GM18508 (cell line): ENCODE measurements around the gene RANBP3.
"Not testable (repeated sequence)": the region's sequence is repeated elsewhere in the genome, so short reads cannot be mapped to it uniquely, and the experiment has no call there.

ENCODE experiments used
- ATAC-seq: cut with Tn5 transposase; IDR thresholded peaks from one replicate; pipeline ENCODE4 v1.9.1; 2021; ENCODE audit warnings: moderate number of reproducible peaks; ENCODE audit not compliant: insufficient read depth, unreplicated experiment

Gene RANBP3

DNA sequence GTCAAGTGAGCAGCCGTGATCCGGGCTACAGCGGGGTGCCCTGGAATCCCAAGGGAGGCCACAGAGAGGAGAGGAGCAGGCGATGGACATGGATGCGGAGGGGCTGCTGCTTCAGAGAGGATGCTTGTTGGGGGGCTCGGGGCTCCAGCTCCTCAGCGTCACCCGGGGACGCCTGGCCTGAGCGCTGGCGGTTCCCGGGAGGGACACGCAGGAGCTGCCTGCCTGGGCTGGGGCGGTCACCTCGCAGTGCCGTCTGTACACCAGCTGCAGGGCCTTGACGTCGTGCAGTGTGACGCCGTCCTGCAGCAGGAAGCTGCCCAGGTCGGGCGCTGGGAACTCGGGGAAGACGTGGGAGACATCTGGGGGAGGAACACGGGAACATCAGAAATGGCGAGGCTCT is 29.9 kb upstream of the RANBP3 start:
- no peak for ATAC-seq

GRCh38 chr19:6006896-6007295 is 29.0 kb upstream of the RANBP3 start:
- no peak for ATAC-seq

DNA sequence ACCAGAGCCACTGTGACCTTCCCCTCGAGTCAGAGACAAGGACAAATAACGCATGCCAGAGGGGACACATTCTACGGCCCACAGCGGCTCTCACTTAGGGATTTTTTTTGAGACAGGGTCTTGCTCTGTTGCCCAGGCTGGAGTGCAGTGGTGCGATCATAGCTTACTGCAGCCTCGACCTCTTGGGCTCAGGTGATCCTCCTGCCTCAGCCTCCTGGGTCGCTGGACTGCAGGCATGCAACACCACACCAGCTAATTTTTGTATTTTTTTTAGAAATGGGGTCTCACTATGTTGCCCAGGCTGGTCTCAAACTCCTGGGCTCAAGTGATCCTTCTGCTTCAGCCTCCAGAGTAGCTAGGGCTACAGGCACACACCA is 28.1 kb upstream of the RANBP3 start:
- ATAC-seq: not testable (repeated sequence)

DNA sequence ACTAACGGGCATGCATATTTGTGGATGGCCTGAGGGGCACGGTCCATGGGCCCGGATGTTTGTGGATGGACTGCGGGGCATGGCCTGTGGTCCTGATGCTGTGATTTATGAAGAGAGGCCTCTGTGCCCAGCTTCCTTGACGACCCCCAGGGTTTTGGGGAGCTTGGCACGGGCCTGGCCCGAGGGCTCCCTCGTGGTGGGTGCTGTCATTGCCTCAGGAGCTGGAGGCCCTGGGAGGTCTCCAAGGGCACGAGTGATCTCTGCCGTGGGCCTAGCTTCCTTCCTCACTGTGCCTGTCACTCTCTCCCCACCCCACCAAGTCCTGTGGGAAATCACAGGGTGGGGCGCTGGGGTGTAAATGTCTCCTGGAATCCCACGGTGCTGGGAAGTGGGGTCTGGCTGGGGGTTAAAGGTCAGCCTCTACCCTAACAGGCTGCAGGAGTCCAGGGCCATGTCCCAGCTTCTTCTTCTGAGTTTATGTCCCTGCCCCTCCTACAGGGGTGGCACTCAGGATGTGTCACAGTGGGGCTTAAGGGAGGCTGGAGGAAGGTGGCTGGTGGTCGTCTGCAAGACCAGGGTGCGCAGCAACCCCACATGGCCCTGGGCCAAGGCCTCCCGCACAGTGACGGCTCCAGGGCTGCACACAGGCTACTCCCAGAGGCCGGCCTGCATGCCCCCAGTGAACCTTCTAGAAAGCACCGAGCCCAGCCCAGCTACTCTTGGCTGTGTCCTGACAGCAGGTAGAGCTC is 27.6 kb upstream of the RANBP3 start:
- no peak for ATAC-seq

GRCh38 chr19:6003976-6004375 is 26.0 kb upstream of the RANBP3 start:
- ATAC-seq: no peak

DNA sequence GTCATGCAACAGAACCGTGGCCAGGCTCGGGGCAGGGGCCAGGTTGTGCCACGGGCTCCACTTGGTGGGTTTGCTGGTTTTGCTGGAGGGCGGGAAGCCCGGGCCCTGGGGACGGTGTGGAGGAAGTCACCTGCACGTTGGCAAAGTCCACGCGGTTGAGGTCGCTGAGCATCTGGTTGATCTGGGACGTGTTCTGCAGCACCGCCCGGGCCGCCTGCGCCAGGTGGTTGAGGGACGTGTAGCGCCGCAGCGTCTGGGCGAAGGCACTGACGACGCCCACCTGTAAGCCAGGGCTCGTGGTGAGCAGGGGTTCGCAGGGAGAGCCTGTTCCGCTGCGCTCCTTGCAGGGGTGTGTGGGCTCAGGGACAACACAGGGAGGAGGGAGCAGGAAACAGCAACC is 24.7 kb upstream of the RANBP3 start:
- ATAC-seq: no peak

GRCh38 chr19:6000228-6000847 is 22.4 kb upstream of the RANBP3 start:
- no peak for ATAC-seq

- no peak for ATAC-seq
Observed at GRCh38 chr19:5999693-6000092, 21.8 kb upstream of the RANBP3 start.

GRCh38 chr19:5997371-5997770 is 19.4 kb upstream of the RANBP3 start:
- ATAC-seq: no peak

DNA sequence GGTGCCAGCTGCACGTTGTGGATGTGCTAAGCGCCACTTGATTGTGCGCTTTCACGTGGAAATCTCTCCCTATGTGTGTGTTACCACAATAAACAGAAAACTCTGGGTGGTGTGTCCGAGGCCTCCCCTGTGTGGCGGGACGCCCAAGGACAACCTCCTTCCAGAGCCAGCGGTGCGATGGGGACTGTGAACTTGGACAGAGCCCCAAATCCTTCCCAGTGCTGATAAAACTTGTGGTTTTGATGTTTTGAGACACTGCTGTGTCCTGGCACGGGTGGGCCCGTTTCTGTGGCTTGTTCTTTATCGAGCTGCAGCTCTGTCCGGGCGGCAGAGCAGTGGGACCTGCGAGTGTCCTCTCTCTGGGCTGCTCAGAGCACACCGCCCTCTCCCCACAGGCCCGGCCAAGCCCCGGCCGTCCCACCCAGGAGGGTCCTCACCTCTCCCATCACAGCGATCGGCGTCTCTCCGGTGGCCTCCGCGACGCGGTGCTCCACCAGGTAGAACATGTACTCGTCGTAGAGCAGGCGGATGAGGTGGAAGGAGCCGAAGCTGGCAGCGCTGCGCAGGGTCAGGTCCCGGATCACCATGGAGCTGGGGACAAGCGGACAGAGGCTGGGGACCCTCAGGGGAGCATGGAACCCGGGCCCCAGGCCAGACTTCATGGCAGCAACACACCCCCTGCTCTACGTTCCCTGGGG is 18.8 kb upstream of the RANBP3 start:
- ATAC-seq: no peak

- no peak for ATAC-seq
Observed at GRCh38 chr19:5996102-5996501, 18.2 kb upstream of the RANBP3 start.

GRCh38 chr19:5995606-5996005 is 17.7 kb upstream of the RANBP3 start:
- ATAC-seq: no peak

- ATAC-seq: no peak
Observed at GRCh38 chr19:5994405-5995165, 16.6 kb upstream of the RANBP3 start.

- no peak for ATAC-seq
Observed at GRCh38 chr19:5993648-5994358, 15.9 kb upstream of the RANBP3 start.

GRCh38 chr19:5993201-5993600 is 15.3 kb upstream of the RANBP3 start:
- ATAC-seq: no peak

DNA sequence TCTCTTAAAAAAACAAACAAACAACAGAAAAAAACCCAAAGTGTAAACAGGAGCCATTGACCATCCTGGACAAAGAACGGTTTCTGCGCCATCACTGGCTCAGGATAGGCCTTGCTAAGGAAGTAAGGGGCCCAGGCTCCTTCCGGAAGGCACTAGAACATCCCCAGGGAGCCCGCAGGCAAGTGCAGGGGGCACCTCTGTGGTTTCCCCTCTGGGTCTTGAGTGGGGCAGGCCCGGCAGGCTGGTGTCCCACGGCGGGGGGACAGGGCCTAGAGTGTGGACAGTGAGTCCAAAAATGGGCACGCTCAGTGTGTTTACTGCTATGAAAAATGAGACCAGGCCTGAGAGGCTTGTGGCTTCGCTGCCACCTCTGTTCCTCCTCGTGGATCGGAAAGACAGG is 14.8 kb upstream of the RANBP3 start:
- no peak for ATAC-seq

GRCh38 chr19:5991244-5991838 is 13.4 kb upstream of the RANBP3 start:
- no peak for ATAC-seq

DNA sequence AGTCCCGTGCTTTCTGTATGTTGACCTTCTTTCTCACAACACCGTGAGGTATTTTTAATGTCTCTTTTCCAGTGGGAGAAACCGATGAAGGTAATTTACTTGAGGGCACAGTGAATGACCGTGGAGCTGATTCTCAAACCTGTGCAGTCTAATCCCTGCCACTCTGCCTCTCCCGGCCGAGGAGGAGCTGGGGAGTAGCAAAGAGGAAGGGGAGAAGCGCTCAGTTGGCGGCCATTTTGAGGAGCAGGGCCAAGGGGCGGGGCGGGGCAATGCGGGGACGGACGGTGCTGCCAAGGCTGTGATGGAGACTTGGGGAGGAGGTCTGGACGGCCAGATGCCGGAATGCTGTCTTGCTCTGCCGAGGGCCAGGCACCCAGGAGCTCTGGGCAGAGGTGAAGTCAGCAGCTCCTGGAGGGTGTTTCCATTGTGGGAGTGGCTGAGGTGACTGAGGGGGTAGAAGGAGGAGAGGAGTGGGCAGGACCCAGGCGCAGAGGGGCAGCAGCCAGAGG is 12.4 kb upstream of the RANBP3 start:
- no peak for ATAC-seq

DNA sequence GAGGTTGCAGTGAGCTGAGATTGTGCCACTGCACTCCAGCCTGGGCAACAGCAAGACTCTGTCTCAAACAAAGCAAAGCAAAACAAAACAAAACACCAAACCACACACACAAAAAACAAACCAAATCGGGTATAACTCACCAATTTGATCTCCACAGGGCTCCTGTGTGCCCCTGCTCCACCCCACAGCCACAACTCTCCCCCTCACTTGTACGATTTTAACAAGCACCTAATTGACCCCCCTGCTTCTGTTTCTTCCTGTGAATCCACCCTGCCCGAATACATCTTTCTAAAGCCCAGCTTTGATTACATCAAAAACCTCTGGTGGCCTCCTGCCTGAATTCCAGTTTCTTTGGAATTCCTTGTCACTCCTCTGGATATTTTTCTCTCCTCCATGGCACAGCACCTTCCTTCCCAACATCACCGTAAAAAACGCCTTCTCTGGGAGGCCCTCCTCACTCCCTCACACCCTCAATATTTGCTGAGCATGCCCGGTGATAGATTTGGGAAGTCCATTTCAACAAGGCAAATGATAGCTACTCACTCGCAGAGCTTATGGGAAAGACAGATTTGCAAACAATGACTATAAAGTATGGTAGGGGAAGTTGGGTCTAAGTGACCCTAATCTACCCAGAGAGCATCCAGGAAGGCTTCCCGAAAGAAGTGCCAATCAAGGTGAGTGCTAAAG is 11.6 kb upstream of the RANBP3 start:
- no peak for ATAC-seq
